HCT116 (cell line): ENCODE data around the gene FKBP15. TPM values are rescaled to one million over a fixed set of nuclear protein-coding genes. Genes with fewer than 3 reads are reported as not detected.
A peak's percentile ranks its signal among the peaks of the same experiment; 100 is the strongest.

ENCODE experiments used
- ATAC-seq: fragments of 200-7000 bp; cut with Tn5 transposase; 2 replicates; pipeline ENCODE4 v1.9.1; 2020; ENCODE audit warnings: mild to moderate bottlenecking, moderate library complexity
- BruUV-seq: library from RNA; stranded (reverse); fragments of 400-500 nt; replicated peaks from 2 replicates; lab custom pipeline; 2021; lab: Mats Ljungman, UMichigan
- CTCF ChIA-PET: fragments of 300-600 bp; sonication (Branson Sonifier 250); formaldehyde crosslinking; loops from one replicate; lab custom pipeline; 2021; ENCODE audit warnings: antibody characterized with exemption; lab: Charles Lee
- POLR2A ChIA-PET: fragments of 300-600, 350-600 bp; sonication (Branson Sonifier 250); formaldehyde crosslinking; loops from one replicate; lab custom pipeline; 2021; ENCODE audit warnings: antibody characterized with exemption; lab: Charles Lee
- RAD21 ChIA-PET, 2 experiments: fragments of 300-600 bp; sonication (Branson Sonifier 250); formaldehyde crosslinking; loops; one replicate each; lab custom pipeline; 2023; ENCODE audit warnings: low total read pairs in 2 of 2; ENCODE audit not compliant: uncharacterized antibody in 2 of 2, unreplicated experiment in 2 of 2, low non-redundant PET in 1 of 2; lab: Charles Lee
- DNase-seq: peaks from one replicate; pipeline ENCODE4 v3.0.0-alpha.2; 2010; ENCODE audit warnings: low read depth, low spot score
- H2AFZ ChIP-seq: fragments of 200-600 bp; shearing (Covaris generic), sonication (generic); 2 replicates; pipeline ENCODE4 v1.6.1; 2017; ENCODE audit warnings: low read depth, mixed run types, mixed read lengths, antibody characterized with exemption, low read length; ENCODE audit not compliant: poor library complexity, severe bottlenecking
- H3K27ac ChIP-seq: 2 replicates; pipeline ENCODE4 v1.5.1; 2012; ENCODE audit warnings: low read depth, low read length
- H3K27me3 ChIP-seq: fragments of 200-600 bp; sonication (generic); 2 replicates; pipeline ENCODE4 v1.6.1; 2016; ENCODE audit warnings: mixed run types, low read length, mixed read lengths; ENCODE audit not compliant: insufficient read depth
- H3K36me3 ChIP-seq, 2 experiments: fragments of 200-500 bp in 1 of 2; fragments of 200-600 bp in 1 of 2; sonication (Bioruptor generic) in 1 of 2; sonication (generic) in 1 of 2; 2 replicates each; pipeline versions ENCODE4 v1.5.1 to v1.6.1; 2014 to 2016; ENCODE audit warnings: low read length in 2 of 2, inconsistent platforms in 1 of 2, mixed read lengths in 1 of 2, mixed run types in 1 of 2; ENCODE audit not compliant: insufficient read depth in 2 of 2, control insufficient read depth in 1 of 2
- H3K4me1 ChIP-seq, 2 experiments: fragments of 200-600 bp in 1 of 2; sonication (generic) in 1 of 2; 2 replicates each; pipeline versions ENCODE4 v1.5.1 to v1.6.1; 2012 to 2017; ENCODE audit warnings: low read length in 2 of 2, inconsistent platforms in 1 of 2, mild to moderate bottlenecking in 1 of 2, mixed read lengths in 1 of 2, mixed run types in 1 of 2, moderate library complexity in 1 of 2; ENCODE audit not compliant: insufficient read depth in 2 of 2, control insufficient read depth in 1 of 2
- H3K4me2 ChIP-seq: fragments of 200-600 bp; sonication (generic); 2 replicates; pipeline ENCODE4 v1.6.1; 2017; ENCODE audit warnings: mixed run types, low read length, mixed read lengths
- H3K4me3 ChIP-seq, 2 experiments: fragments of 200-600 bp in 1 of 2; sonication (generic) in 1 of 2; replicated peaks in 1 of 2; 2 replicates each; pipeline ENCODE4 v1.5.1; 2011 to 2016; ENCODE audit warnings: low read length in 2 of 2, control low read depth in 1 of 2, low read depth in 1 of 2, mild to moderate bottlenecking in 1 of 2, mixed read lengths in 1 of 2, mixed run types in 1 of 2
- H3K79me2 ChIP-seq: fragments of 200-600 bp; sonication (generic); 2 replicates; pipeline ENCODE4 v1.6.1; 2017; ENCODE audit warnings: mild to moderate bottlenecking, mixed run types, low read length, moderate library complexity, mixed read lengths; ENCODE audit not compliant: insufficient read depth
- H3K9ac ChIP-seq: fragments of 200-600 bp; sonication (generic); 2 replicates; pipeline ENCODE4 v1.6.1; 2016; ENCODE audit warnings: low read length, mixed read lengths
- H3K9me2 ChIP-seq: fragments of 200-600 bp; sonication (generic), shearing (Covaris generic); 2 replicates; pipeline ENCODE4 v1.6.1; 2017; ENCODE audit warnings: mixed run types, mild to moderate bottlenecking, moderate library complexity; ENCODE audit not compliant: insufficient read depth
- H3K9me3 ChIP-seq, 2 experiments: fragments of 200-500 bp in 1 of 2; fragments of 200-600 bp in 1 of 2; sonication (Bioruptor generic) in 1 of 2; sonication (generic) in 1 of 2; 2 replicates each; pipeline ENCODE4 v1.6.1; 2014 to 2017; ENCODE audit warnings: low read length in 2 of 2, mixed read lengths in 2 of 2, inconsistent platforms in 1 of 2, low read depth in 1 of 2, mild to moderate bottlenecking in 1 of 2, mixed run types in 1 of 2, moderate library complexity in 1 of 2; ENCODE audit not compliant: control insufficient read depth in 1 of 2, insufficient read depth in 1 of 2
- H4K20me1 ChIP-seq: fragments of 200-600 bp; sonication (generic), shearing (Covaris generic); 2 replicates; pipeline ENCODE4 v1.6.1; 2017; ENCODE audit warnings: mixed run types, mild to moderate bottlenecking, moderate library complexity; ENCODE audit not compliant: insufficient read depth
- ELF1 ChIP-seq: IDR thresholded peaks from 2 replicates; pipeline ENCODE4 v1.6.1; 2012; ENCODE audit warnings: low read depth, borderline replicate concordance
- EZH2 ChIP-seq: fragments of 200-600 bp; sonication (generic); IDR thresholded peaks from 2 replicates; pipeline ENCODE4 v1.6.1; 2017; ENCODE audit warnings: antibody characterized with exemption, mixed run types
- POLR2AphosphoS5 ChIP-seq: IDR thresholded peaks from 2 replicates; pipeline ENCODE4 v1.6.1; 2011; ENCODE audit warnings: mild to moderate bottlenecking, low read depth, low read length, moderate library complexity
- SRF ChIP-seq: IDR thresholded peaks from 2 replicates; pipeline ENCODE4 v1.6.1; 2012; ENCODE audit warnings: low read depth
- YY1 ChIP-seq: IDR thresholded peaks from 2 replicates; pipeline ENCODE4 v1.6.1; 2011; ENCODE audit warnings: low read length, low read depth, moderate library complexity, mild to moderate bottlenecking; ENCODE audit not compliant: insufficient replicate concordance; ENCODE audit errors: extremely low read depth
- intact Hi-C: fragments of 100-400 bp; cut with micrococcal nuclease; formaldehyde crosslinking; loops from 2 replicates; pipeline ENCODE4 v1.10.0; 2022
- total RNA-seq: library from RNA; stranded (reverse); gene quantifications from one replicate; pipeline ENCODE4 v1.2.1, GENCODE V29; 2021; ENCODE audit not compliant: unreplicated experiment
- TF ChIP-seq, protein P1 (sequence below): IDR thresholded peaks from 2 replicates; pipeline ENCODE4 v1.6.1; 2012
- TF ChIP-seq, protein P2 (sequence below), 3 experiments: fragments of 200-600 bp in 1 of 3; sonication (generic) in 1 of 3; IDR thresholded peaks in 2 of 3; conservative IDR thresholded peaks in 1 of 3; 2 replicates each; pipeline ENCODE4 v1.5.1; 2012 to 2017; ENCODE audit warnings: low read depth in 2 of 3, low read length in 2 of 3, antibody characterized with exemption in 1 of 3, borderline replicate concordance in 1 of 3, control low read depth in 1 of 3, mild to moderate bottlenecking in 1 of 3, mixed read lengths in 1 of 3, mixed run types in 1 of 3, moderate library complexity in 1 of 3; ENCODE audit not compliant: insufficient read depth in 1 of 3
- TF ChIP-seq, protein P3 (sequence below): IDR thresholded peaks from 2 replicates; pipeline ENCODE4 v1.6.1; 2011; ENCODE audit warnings: mild to moderate bottlenecking, low read length, moderate library complexity; ENCODE audit not compliant: insufficient replicate concordance; ENCODE audit errors: extremely low read depth

FKBP15 gene
- total RNA-seq, 1 experiment from 2014 or later, result 13.8 TPM

DNA sequence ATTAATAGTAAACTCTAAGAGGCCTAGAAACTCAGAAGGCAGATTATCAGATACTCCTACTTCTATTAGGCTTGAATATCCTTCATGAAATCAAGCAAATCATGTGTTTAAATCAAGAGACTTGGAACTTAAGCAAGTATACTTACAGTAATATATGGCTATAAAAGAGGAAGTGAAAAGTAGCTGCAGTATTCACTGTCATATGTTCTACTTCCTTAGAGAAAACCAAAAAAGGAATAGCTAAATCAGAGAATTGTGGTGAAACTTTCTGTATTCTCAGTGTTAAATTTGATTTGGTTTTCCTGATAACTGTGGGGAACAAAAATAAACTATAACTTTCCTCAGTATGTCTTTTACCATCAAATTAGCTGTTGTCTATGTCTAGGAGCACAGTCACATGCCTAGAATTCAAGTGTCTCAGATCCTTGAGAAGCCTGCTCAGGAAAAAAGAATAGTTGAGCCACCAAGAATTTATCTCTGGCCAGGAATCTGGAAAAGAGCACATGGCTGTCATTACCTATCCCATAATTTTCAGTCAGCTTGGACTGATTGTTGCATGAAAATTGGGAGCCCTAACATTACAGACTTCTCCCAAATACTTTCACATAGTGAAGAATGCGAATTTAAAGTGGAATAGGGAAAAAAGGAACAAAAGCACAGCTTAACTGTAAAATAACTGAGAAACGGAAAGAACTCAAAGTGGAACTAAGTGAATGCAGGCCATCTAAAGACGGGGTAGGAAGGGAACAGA lies 1.7 kb downstream of the FKBP15 start:
- Histone ChIP-seq H3K79me2 (peaks cover 71% of the 10 kb centered on the region), H3K4me3 (peak overlapping the region in 1 of 2 experiments; percentile 81; a peak in 1 of 4 replicates)

More for the DNA sequence above, 1.7 kb downstream of the FKBP15 start:
- Histone ChIP-seq H3K9me2 (no peaks in the 10 kb centered on the region), H3K27ac (no peak overlapping the region), H3K27me3 (no peaks in the 10 kb centered on the region), H3K9me3 (no peaks in the 10 kb centered on the region), H3K4me1 (peaks cover 2 to 25% of the 10 kb centered on the region in 2 experiments; a peak in 3 of 4 replicates), H4K20me1 (no peaks in the 10 kb centered on the region), H3K9ac (no peak overlapping the region), H2AFZ (no peak overlapping the region), H3K4me2 (peak overlapping the region; percentile 92)
- intact Hi-C loops, result no loop called here
- POLR2A ChIA-PET, result no interaction called here
- CTCF ChIA-PET, result no interaction called here
- ATAC-seq (no peak), DNase-seq (no peak)
- no TSS peak for BruUV-seq
- TF ChIP-seq YY1, result no peak
- TF ChIP-seq POLR2AphosphoS5, result no peak
- no peak for TF ChIP-seq ELF1
- TF ChIP-seq, protein P1, sequence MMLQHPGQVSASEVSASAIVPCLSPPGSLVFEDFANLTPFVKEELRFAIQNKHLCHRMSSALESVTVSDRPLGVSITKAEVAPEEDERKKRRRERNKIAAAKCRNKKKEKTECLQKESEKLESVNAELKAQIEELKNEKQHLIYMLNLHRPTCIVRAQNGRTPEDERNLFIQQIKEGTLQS, result no peak
- TF ChIP-seq EZH2, result no peak
- TF ChIP-seq, protein P2, sequence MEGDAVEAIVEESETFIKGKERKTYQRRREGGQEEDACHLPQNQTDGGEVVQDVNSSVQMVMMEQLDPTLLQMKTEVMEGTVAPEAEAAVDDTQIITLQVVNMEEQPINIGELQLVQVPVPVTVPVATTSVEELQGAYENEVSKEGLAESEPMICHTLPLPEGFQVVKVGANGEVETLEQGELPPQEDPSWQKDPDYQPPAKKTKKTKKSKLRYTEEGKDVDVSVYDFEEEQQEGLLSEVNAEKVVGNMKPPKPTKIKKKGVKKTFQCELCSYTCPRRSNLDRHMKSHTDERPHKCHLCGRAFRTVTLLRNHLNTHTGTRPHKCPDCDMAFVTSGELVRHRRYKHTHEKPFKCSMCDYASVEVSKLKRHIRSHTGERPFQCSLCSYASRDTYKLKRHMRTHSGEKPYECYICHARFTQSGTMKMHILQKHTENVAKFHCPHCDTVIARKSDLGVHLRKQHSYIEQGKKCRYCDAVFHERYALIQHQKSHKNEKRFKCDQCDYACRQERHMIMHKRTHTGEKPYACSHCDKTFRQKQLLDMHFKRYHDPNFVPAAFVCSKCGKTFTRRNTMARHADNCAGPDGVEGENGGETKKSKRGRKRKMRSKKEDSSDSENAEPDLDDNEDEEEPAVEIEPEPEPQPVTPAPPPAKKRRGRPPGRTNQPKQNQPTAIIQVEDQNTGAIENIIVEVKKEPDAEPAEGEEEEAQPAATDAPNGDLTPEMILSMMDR (IDR thresholded peaks at IDR 0.05 in 2 of 3, conservative IDR thresholded peaks at IDR 0.05 in 1 of 3; ENCODE audit: borderline replicate concordance in 1 of 3, insufficient read depth in 1 of 3, low read depth in 2 of 3, low read length in 2 of 3), result no peak
- TF ChIP-seq SRF, result no peak
- TF ChIP-seq, protein P3, sequence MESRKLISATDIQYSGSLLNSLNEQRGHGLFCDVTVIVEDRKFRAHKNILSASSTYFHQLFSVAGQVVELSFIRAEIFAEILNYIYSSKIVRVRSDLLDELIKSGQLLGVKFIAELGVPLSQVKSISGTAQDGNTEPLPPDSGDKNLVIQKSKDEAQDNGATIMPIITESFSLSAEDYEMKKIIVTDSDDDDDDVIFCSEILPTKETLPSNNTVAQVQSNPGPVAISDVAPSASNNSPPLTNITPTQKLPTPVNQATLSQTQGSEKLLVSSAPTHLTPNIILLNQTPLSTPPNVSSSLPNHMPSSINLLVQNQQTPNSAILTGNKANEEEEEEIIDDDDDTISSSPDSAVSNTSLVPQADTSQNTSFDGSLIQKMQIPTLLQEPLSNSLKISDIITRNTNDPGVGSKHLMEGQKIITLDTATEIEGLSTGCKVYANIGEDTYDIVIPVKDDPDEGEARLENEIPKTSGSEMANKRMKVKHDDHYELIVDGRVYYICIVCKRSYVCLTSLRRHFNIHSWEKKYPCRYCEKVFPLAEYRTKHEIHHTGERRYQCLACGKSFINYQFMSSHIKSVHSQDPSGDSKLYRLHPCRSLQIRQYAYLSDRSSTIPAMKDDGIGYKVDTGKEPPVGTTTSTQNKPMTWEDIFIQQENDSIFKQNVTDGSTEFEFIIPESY, result no peak
- TF ChIP-seq, all 23 proteins: peak for 0
- no peaks in the 10 kb centered on the region for H3K36me3 ChIP-seq
- RAD21 ChIA-PET, result no interaction called here
